CD4-positive, alpha-beta T cell (primary cell): ENCODE data around the gene JPT2. TPM values are rescaled to one million over a fixed set of nuclear protein-coding genes. Genes with fewer than 3 reads are reported as not detected.

Source experiments
- ATAC-seq: fragments of 200-7000 bp; cut with Tn5 transposase; one replicate; pipeline ENCODE4 v1.10.0; 2022; ENCODE audit warnings: mild to moderate bottlenecking; ENCODE audit not compliant: poor library complexity
- CTCF ChIA-PET: fragments of 350-600 bp; sonication (Branson Sonifier 250); formaldehyde crosslinking; loops from one replicate; lab custom pipeline; 2021; ENCODE audit warnings: antibody characterized with exemption, inconsistent platforms; lab: Charles Lee
- POLR2A ChIA-PET: fragments of 350-600 bp; sonication (Branson Sonifier 250); formaldehyde crosslinking; loops from one replicate; lab custom pipeline; 2021; ENCODE audit warnings: antibody characterized with exemption, inconsistent platforms; lab: Charles Lee
- DNase-seq, 14 experiments: peaks; one replicate each; pipeline ENCODE4 v3.0.0-alpha.2; 2013 to 2020; ENCODE audit warnings: mixed read lengths in 2 of 14
- H3K27ac ChIP-seq, 2 donors: one replicate each; pipeline versions ENCODE4 v1.5.1 to v1.7.0; 2013; ENCODE audit warnings: low read length in 2 of 2, low read depth in 1 of 2, mild to moderate bottlenecking in 1 of 2
- H3K27me3 ChIP-seq, 2 experiments: 1 replicate in 1 of 2; 2 replicates in 1 of 2; pipeline versions ENCODE4 v1.6.1 to v1.7.0; 2013; ENCODE audit warnings: low read length in 2 of 2, control low read depth in 1 of 2, mild to moderate bottlenecking in 1 of 2, moderate library complexity in 1 of 2; ENCODE audit not compliant: insufficient read depth in 2 of 2, control insufficient read depth in 1 of 2
- H3K36me3 ChIP-seq: one replicate; pipeline ENCODE4 v1.6.1; 2013; ENCODE audit warnings: low read length, control low read depth; ENCODE audit not compliant: insufficient read depth
- H3K4me1 ChIP-seq: one replicate; pipeline ENCODE4 v1.6.1; 2013; ENCODE audit warnings: low read length, control low read depth; ENCODE audit not compliant: insufficient read depth
- H3K4me3 ChIP-seq: one replicate; pipeline ENCODE4 v1.5.1; 2013; ENCODE audit warnings: mild to moderate bottlenecking, low read length, moderate library complexity
- H3K9me3 ChIP-seq, 2 experiments: 1 replicate in 1 of 2; 2 replicates in 1 of 2; pipeline versions ENCODE4 v1.6.1 to v1.7.0; 2013; ENCODE audit warnings: low read length in 2 of 2, mild to moderate bottlenecking in 2 of 2, control low read depth in 1 of 2, moderate library complexity in 1 of 2; ENCODE audit not compliant: control insufficient read depth in 1 of 2, insufficient read depth in 1 of 2
- H3K27ac Mint-ChIP-seq: one replicate; pipeline ENCODE4 v1.8.0; 2020; ENCODE audit warnings: mixed read lengths
- H3K27me3 Mint-ChIP-seq: one replicate; pipeline ENCODE4 v1.8.0; 2021; ENCODE audit warnings: mixed read lengths
- H3K36me3 Mint-ChIP-seq: one replicate; pipeline ENCODE4 v1.8.0; 2021; ENCODE audit warnings: low read depth, mixed read lengths
- H3K4me1 Mint-ChIP-seq: one replicate; pipeline ENCODE4 v1.8.0; 2021; ENCODE audit warnings: low read depth, mixed read lengths
- H3K4me3 Mint-ChIP-seq: one replicate; pipeline ENCODE4 v1.8.0; 2020; ENCODE audit warnings: mild to moderate bottlenecking, mixed read lengths
- H3K9me3 Mint-ChIP-seq: one replicate; pipeline ENCODE4 v1.8.0; 2020; ENCODE audit warnings: mixed read lengths
- intact Hi-C, 2 experiments: fragments of 100-400 bp; cut with DNase I in 1 of 2; cut with micrococcal nuclease in 1 of 2; formaldehyde crosslinking; loops; one replicate each; pipeline versions ENCODE4 v1.15.1 to v1.9.0; 2023 to 2025; cut with DNase I, micrococcal nuclease
- total RNA-seq, 174 experiments: library from RNA in 2 of 174; stranded (reverse) in 2 of 174; gene quantifications; one replicate each; pipeline ENCODE4 v1.2.3 and lab custom pipeline; 2021 to 2026
- TF ChIP-seq, protein P1 (sequence below): fragments of 200-600 bp; IDR thresholded peaks from one replicate; pipeline ENCODE4 v1.8.0; 2022; ENCODE audit warnings: antibody characterized with exemption, mild to moderate bottlenecking

Gene JPT2
- total RNA-seq, 2 experiments from 2014 or later = 2.5 to 3.2 TPM

DNA sequence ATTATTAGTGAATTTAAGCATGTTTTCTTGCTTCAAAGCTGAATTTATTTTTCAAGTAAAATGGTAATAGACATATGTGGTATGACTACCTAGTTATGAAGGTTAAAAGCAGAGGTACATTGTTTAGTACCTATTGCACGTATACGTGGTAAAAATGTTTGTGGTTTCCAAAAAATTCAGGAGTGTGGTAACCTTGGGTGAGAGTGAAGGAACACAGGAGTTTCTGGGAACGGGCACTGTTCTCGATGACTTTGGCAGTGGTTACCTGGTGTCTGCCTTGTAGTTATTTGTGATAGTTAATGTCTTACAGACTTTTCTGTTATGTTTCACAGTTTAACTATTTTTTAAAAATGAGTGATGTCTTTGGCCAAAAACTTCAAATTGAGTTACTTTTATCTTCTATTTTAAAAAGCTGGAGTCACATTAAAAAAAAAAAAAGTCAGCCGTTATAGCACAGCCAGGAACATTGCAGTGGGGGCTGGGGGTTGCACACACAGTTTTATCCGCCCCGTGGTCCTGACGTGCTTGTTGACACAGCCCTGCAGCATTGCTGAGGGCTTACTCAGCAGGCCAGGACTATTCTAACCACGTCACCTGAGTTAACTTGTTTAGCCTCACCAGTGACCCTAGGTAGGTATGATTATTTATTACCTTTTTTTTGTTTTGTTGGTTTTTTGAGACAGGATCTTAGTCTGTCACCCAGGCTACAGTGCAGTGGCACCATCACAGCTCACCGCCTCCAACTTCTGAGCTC lies 10.9 kb downstream of the JPT2 start:
- Mint-ChIP-seq H3K9me3 (no peaks in the 10 kb centered on the region), H3K27ac (no peak overlapping the region), H3K4me1 (peaks cover 4% of the 10 kb centered on the region), H3K27me3 (no peaks in the 10 kb centered on the region), H3K4me3 (no peak overlapping the region), H3K36me3 (peaks cover 86% of the 10 kb centered on the region)
- intact Hi-C loops = no loop called here
- POLR2A ChIA-PET = no interaction called here
- Histone ChIP-seq H3K4me1 (no peaks in the 10 kb centered on the region), H3K9me3 (no peaks in the 10 kb centered on the region), H3K4me3 (no peak overlapping the region), H3K27me3 (no peaks in the 10 kb centered on the region), H3K36me3 (peaks cover 80% of the 10 kb centered on the region), H3K27ac (no peak overlapping the region)
- TF ChIP-seq, protein P1, sequence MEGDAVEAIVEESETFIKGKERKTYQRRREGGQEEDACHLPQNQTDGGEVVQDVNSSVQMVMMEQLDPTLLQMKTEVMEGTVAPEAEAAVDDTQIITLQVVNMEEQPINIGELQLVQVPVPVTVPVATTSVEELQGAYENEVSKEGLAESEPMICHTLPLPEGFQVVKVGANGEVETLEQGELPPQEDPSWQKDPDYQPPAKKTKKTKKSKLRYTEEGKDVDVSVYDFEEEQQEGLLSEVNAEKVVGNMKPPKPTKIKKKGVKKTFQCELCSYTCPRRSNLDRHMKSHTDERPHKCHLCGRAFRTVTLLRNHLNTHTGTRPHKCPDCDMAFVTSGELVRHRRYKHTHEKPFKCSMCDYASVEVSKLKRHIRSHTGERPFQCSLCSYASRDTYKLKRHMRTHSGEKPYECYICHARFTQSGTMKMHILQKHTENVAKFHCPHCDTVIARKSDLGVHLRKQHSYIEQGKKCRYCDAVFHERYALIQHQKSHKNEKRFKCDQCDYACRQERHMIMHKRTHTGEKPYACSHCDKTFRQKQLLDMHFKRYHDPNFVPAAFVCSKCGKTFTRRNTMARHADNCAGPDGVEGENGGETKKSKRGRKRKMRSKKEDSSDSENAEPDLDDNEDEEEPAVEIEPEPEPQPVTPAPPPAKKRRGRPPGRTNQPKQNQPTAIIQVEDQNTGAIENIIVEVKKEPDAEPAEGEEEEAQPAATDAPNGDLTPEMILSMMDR = no peak
- CTCF ChIA-PET = no interaction called here
- ATAC-seq (no peak), DNase-seq (no peak)

DNA sequence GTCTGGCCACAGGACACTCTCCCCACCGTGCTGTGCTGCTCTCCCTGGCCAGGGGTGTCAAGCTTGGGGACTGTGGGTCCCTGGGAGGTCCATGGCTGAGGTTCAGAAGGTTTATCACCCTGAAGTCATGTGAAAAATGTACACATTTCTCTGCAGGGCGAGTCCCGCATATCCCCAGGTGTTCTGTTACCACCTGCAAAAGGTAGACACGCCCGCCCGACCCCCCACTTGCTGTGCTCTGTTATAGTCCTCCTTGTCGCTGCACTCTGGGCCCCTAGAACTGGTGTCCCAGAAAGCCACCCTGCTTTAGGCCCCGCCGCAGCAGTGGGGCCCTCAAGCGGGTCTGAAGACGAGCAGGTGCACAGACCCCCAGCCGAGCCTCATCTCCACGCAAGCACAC lies 11.8 kb downstream of the JPT2 start:
- peaks cover 4% of the 10 kb centered on the region for H3K4me1 Mint-ChIP-seq
- peaks cover 91% of the 10 kb centered on the region for H3K36me3 Mint-ChIP-seq
- H3K9me3 Mint-ChIP-seq = no peaks in the 10 kb centered on the region
- POLR2A ChIA-PET = interaction anchor here (1.0 kb wide), 1 partner anchor 16 kb away, joined by 3 read pairs; the partner anchor contains the start of gene MAPK8IP3
- no peaks in the 10 kb centered on the region for H3K27me3 ChIP-seq
- TF ChIP-seq, protein P1 = no peak
- ATAC-seq (no peak), DNase-seq (no peak)
- H3K27me3 Mint-ChIP-seq = no peaks in the 10 kb centered on the region
- CTCF ChIA-PET = no interaction called here
- H3K4me1 ChIP-seq = no peaks in the 10 kb centered on the region
- H3K9me3 ChIP-seq = no peaks in the 10 kb centered on the region
- no peak overlapping the region for H3K27ac Mint-ChIP-seq
- intact Hi-C loops = no loop called here
- H3K4me3 ChIP-seq = no peak overlapping the region
- H3K4me3 Mint-ChIP-seq = no peak overlapping the region
- peaks cover 85% of the 10 kb centered on the region for H3K36me3 ChIP-seq
- H3K27ac ChIP-seq = no peak overlapping the region

DNA sequence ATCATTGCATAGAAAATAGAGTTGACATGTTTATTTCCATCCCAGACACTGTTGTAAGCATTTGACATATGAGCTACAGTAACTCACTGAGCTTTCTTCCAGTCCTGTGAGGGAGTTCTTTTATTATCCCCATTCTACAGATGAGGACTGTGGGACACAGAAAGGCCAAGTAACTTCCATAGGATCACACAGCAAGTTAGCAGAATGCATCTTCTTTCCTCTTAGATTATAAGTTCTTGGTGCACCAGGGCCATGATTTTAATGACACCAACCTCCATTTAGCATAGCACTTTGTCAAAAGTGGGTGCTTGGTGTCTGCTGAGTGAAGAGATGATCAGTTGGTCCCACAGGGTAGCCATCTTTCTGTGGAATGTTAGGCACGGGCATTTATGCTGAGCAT lies 12.7 kb downstream of the JPT2 start:
- ATAC-seq = no peak
- H3K27ac ChIP-seq = no peak overlapping the region
- Mint-ChIP-seq H3K27me3 (no peaks in the 10 kb centered on the region), H3K9me3 (no peaks in the 10 kb centered on the region), H3K36me3 (peaks cover 82% of the 10 kb centered on the region), H3K27ac (no peak overlapping the region), H3K4me3 (no peak overlapping the region), H3K4me1 (peaks cover 4% of the 10 kb centered on the region)
- intact Hi-C loops = no loop called here
- ChIA-PET CTCF (interaction anchor here (1.0 kb wide), 1 partner anchor 13 kb away, joined by 3 read pairs; the partner anchor contains the start of gene JPT2), POLR2A (interaction anchor here (0.6 to 1.0 kb wide), 2 partner anchors 15 to 684 kb away, joined by 3 read pairs; partner anchors contain the start of gene MAPK8IP3)
- no peaks in the 10 kb centered on the region for H3K9me3 ChIP-seq
- H3K4me3 ChIP-seq = no peak overlapping the region
- DNase-seq = no peak
- H3K36me3 ChIP-seq = peaks cover 82% of the 10 kb centered on the region
- H3K27me3 ChIP-seq = no peaks in the 10 kb centered on the region
- TF ChIP-seq, protein P1 = no peak
- no peaks in the 10 kb centered on the region for H3K4me1 ChIP-seq
